KMS-11 (cell line): ENCODE results near the gene SHROOM3.

ENCODE experiments used
- H2AFZ ChIP-seq: fragments of 200-600 bp; sonication (generic); 2 replicates; pipeline ENCODE4 v1.6.1; 2016; ENCODE audit warnings: antibody characterized with exemption, mixed run types, low read depth
- H3K27ac ChIP-seq: fragments of 200-600 bp; sonication (generic); 2 replicates; pipeline ENCODE4 v1.6.1; 2016; ENCODE audit warnings: mild to moderate bottlenecking, mixed run types
- H3K27me3 ChIP-seq: fragments of 200-600 bp; sonication (generic); 2 replicates; pipeline ENCODE4 v1.6.1; 2017; ENCODE audit warnings: mild to moderate bottlenecking, low read depth, mixed run types, moderate library complexity; ENCODE audit not compliant: insufficient read depth
- H3K36me3 ChIP-seq: fragments of 200-600 bp; sonication (generic); 2 replicates; pipeline ENCODE4 v1.6.1; 2017; ENCODE audit warnings: mild to moderate bottlenecking, mixed run types; ENCODE audit not compliant: insufficient read depth
- H3K4me1 ChIP-seq: fragments of 200-600 bp; sonication (generic); 2 replicates; pipeline ENCODE4 v1.6.1; 2016; ENCODE audit warnings: mild to moderate bottlenecking, low read depth, mixed run types; ENCODE audit not compliant: poor library complexity, severe bottlenecking
- H3K4me2 ChIP-seq: fragments of 200-600 bp; sonication (generic); 2 replicates; pipeline ENCODE4 v1.7.0; 2016; ENCODE audit warnings: mild to moderate bottlenecking, mixed run types
- H3K4me3 ChIP-seq: fragments of 200-600 bp; sonication (generic); IDR thresholded peaks from 2 replicates; pipeline ENCODE4 v1.6.1; 2017; ENCODE audit warnings: low read depth, low read length, mixed read lengths; ENCODE audit not compliant: insufficient read depth
- H3K79me2 ChIP-seq: fragments of 200-600 bp; sonication (generic); 2 replicates; pipeline ENCODE4 v1.6.1; 2016; ENCODE audit warnings: low read depth, mixed run types; ENCODE audit not compliant: insufficient read depth
- H3K9ac ChIP-seq: fragments of 200-600 bp; sonication (generic); 2 replicates; pipeline ENCODE4 v1.6.1; 2016; ENCODE audit warnings: mild to moderate bottlenecking, mixed run types
- H4K20me1 ChIP-seq: fragments of 200-600 bp; sonication (generic); 2 replicates; pipeline ENCODE4 v1.6.1; 2016; ENCODE audit warnings: mild to moderate bottlenecking, mixed run types; ENCODE audit not compliant: insufficient read depth
- CTCF ChIP-seq: fragments of 200-600 bp; sonication (generic); conservative IDR thresholded peaks from 2 replicates; pipeline ENCODE4 v1.6.1; 2017; ENCODE audit warnings: low read depth, mild to moderate bottlenecking, antibody characterized with exemption, low read length, moderate library complexity, mixed read lengths

SHROOM3 gene

GRCh38 chr4:76747563-76747962 lies 312.5 kb downstream of the SHROOM3 start:
- H3K79me2 ChIP-seq, result no peaks in the 10 kb centered on the region

GRCh38 chr4:76748649-76749048 lies 313.6 kb downstream of the SHROOM3 start:
- Histone ChIP-seq H3K9ac (no peak overlapping the region), H3K79me2 (no peaks in the 10 kb centered on the region), H3K4me2 (peak overlapping the region; percentile 3; the same call in 1 of the 2 replicates), H2AFZ (no peak overlapping the region), H3K27ac (no peak overlapping the region), H3K4me3 (no peak overlapping the region), H3K27me3 (no peaks in the 10 kb centered on the region), H4K20me1 (no peaks in the 10 kb centered on the region), H3K36me3 (no peaks in the 10 kb centered on the region), H3K4me1 (peaks cover 25% of the 10 kb centered on the region)
- peak; percentile 48 for TF ChIP-seq CTCF

More at GRCh38 chr4:76747563-76747962, 312.5 kb downstream of the SHROOM3 start:
- Histone ChIP-seq H3K4me3 (no peak overlapping the region), H3K4me1 (peaks cover 26% of the 10 kb centered on the region), H3K36me3 (no peaks in the 10 kb centered on the region), H3K27ac (no peak overlapping the region), H4K20me1 (no peaks in the 10 kb centered on the region), H2AFZ (no peak overlapping the region), H3K27me3 (no peaks in the 10 kb centered on the region), H3K9ac (no peak overlapping the region), H3K4me2 (no peak overlapping the region)
- TF ChIP-seq CTCF, result no peak

- Histone ChIP-seq H3K4me3 (no peak overlapping the region), H3K27ac (no peak overlapping the region), H3K9ac (no peak overlapping the region), H4K20me1 (no peaks in the 10 kb centered on the region), H3K4me1 (peaks cover 18% of the 10 kb centered on the region), H3K36me3 (no peaks in the 10 kb centered on the region), H2AFZ (no peak overlapping the region), H3K4me2 (no peak overlapping the region), H3K79me2 (no peaks in the 10 kb centered on the region), H3K27me3 (no peaks in the 10 kb centered on the region)
- 0 out of 2 replicates have a peak, but pooled peaks have one; percentile 8 for TF ChIP-seq CTCF
Measured at GRCh38 chr4:76749355-76749754, 314.3 kb downstream of the SHROOM3 start.

GRCh38 chr4:76750716-76751115 lies 315.7 kb downstream of the SHROOM3 start:
- Histone ChIP-seq H2AFZ (no peak overlapping the region), H3K4me1 (peaks cover 15% of the 10 kb centered on the region), H3K79me2 (no peaks in the 10 kb centered on the region), H3K4me2 (no peak overlapping the region), H3K36me3 (no peaks in the 10 kb centered on the region), H4K20me1 (no peaks in the 10 kb centered on the region), H3K27me3 (no peaks in the 10 kb centered on the region), H3K4me3 (no peak overlapping the region), H3K27ac (no peak overlapping the region), H3K9ac (no peak overlapping the region)
- no peak for TF ChIP-seq CTCF
